HuH-7 (cell line): ENCODE results near the gene RELCH.

Experiments used
- DNase-seq: peaks from one replicate; pipeline ENCODE4 v3.0.0; 2011; ENCODE audit warnings: low spot score

RELCH gene

DNA sequence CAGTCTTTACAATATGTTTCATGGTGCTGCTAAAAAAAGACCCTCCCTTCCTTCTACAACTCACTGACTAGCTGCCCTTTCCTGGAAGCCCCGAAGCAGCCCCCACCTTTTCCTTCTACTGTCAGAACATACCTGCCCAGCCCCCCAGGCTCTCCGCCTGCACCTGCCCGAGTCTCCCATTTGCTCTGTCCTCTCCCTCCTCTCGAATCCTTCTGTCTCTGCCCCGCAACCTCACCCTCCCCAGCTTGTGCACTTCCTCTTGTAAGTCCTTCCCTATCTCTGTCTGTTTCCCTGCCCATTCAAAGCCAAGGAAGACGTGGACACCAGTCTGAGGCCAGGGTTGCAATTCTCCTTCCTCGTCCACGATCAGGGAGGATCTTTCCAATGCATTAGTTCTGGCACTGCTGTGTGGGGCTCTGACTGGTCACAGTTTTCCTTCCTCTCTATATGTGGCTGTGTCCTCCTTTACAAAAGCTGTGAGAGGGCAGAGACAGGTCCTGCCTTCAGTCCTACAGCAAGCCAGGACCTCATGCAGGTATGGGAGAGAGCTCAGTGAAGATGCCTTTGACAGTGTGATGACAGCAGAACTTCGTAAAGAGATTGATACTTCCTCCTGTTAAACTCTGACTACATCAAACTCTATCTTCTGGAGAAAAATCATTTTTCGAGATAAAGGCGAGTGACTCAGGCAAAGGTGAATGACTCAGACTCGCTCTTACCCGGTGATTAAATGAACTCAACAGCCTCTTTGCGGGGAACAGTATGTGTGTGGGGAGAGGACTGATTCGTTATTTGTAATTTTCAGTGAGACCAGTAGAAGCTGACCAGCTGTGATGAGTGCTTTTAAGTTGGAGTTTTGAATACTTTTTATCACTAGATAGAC is 152.3 kb downstream of the RELCH start:
- no peak for DNase-seq

GRCh38 chr18:62340996-62341395 is 153.9 kb downstream of the RELCH start:
- no peak for DNase-seq

- no peak for DNase-seq
Observed at GRCh38 chr18:62341473-62341872, 154.4 kb downstream of the RELCH start.

DNA sequence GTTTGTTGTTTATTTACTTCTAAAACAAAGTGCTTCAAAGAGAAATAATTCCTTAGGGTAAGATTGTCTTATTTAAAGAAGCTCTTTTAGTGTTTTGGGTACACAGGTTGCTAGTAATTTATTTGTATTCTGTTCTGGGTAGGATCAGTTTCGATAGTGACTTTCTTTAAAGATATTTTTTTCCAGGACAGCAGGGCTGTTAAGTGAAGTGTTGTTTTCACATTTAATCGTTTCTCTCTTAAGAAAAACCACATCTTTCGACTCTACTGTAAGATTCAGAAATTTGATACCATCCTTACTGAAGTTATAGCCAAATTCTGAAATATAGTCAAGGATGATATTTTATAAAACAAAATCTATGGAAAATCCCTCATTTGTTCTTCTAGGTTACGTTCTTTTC is 155.8 kb downstream of the RELCH start:
- DNase-seq = no peak

DNA sequence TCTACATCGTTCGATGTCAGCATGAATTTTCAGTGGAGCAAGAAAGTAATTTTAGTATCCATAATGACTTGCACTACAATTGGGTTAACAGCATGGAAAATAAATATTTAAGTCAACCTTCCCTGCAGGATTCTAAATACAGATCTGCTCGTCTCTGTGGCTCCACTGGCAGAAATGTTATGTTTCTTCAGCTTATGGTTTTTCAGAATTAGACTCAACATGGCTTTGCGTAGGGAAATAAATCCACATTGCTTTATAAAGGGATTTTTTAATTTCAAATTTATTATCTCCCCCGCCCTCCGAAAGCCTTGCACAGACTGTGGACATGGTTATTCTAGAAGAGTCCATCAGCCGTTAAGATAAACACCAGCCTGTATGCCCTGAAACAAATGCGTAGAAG is 156.3 kb downstream of the RELCH start:
- no peak for DNase-seq

DNA sequence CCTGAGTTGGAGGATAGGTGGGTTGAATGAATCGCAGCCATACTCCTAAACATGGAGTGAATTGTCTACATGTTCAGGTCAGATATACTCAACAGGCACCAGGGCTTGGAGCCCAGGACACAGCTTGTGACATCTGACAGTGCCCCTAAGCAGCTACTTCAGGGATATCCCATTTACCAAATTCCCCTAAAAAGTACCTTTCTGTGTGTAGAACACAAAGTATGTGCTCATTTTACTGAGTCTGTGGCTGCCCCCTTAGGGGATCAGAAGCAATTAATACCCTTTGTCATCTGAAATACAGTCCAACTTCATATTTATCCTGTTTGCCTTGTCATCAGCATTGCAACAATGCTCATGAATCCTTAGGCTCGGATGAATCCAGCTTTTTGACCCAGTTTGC is 158.9 kb downstream of the RELCH start:
- no peak for DNase-seq

DNA sequence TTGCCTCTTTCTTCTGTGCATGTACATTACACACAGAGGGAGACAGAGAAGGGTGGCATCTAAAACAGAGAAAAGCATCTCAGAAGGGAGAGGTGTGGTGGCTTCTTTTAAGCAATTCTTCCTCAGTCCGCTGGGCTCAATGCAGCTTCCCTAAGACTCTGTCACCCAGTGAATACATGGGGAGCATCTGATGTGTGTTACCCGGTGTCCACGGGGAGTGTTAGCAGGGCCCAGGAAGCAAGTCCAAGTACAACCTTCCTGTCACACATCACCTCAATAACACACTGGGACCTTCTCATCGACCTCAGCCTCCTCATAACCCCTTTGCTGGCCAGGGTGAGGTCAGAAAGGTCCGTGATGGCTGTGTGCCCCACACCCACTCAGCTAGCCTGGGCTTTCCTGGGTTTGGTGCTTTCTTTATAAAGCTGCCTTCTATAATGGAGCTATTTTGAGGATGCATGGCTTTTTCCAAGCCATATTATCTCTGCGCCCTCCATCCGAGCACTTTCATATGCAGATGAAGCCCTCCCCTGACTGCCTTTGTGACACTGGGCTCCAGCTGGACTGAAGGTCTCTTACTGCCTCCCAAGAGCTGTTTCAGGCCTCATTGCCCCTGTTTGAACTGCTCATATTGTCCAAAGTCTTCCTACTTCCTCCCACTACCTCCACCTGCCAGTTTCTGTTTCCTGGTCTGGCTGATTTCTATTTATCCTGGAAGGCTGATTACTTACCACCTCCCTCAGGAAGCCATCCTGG is 159.5 kb downstream of the RELCH start:
- no peak for DNase-seq

DNA sequence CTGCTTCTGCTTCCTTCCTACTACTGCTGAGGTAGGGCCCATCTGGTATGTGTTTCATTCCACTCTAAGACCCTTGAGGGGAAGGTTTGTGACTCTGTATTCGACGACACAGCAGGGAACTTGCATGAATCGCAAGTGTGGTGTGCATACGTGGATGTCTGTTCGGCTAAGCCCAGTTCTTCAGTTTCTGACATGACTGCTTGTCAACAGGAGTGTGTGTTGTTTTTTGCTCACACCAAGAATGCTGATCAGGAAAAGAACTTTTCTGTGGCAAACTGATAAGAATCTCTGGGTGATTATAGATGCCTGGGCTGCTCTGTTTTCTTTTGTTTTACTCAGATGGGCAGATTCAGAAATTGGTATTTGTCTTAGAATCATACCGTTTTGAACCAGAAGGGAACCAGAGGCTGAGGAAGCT is 160.0 kb downstream of the RELCH start:
- DNase-seq = no peak

DNA sequence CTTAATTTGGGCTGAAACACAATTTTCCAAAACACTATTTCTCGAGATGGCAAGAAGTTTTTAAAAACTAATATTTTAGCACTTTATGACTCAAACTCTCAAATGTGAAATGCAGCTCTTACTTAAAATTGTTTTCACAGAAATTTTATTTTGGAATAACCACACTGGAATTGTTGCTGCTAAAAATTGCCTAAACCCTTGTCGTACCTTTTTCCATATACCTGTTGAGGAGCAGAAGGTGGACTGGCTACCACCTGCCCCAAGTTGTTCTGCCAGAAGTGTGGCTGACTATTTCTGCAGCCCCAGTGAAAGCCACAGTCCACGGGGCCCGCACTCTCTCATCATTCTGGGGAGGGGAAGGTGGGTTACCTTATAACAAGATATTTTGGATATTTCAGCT is 161.4 kb downstream of the RELCH start:
- DNase-seq = no peak

DNA sequence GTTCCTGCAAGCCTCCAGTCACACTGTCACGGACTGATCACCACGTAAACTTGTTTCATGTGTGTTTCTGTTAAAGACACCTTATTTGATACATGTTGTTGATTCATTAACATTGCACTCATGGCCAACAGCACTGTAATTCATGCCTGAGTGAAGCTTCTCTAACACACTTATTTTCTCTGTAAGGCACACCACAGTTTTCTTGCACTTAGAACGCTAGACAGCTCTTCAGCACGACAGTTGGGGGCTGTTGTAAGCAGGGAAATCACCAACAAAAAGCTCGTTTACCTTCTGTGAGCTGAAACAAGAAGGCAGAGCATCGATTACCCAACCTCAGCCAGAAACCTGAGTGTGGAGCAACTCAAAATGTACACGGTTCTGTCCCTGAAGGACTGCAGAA is 166.1 kb downstream of the RELCH start:
- no peak for DNase-seq

DNA sequence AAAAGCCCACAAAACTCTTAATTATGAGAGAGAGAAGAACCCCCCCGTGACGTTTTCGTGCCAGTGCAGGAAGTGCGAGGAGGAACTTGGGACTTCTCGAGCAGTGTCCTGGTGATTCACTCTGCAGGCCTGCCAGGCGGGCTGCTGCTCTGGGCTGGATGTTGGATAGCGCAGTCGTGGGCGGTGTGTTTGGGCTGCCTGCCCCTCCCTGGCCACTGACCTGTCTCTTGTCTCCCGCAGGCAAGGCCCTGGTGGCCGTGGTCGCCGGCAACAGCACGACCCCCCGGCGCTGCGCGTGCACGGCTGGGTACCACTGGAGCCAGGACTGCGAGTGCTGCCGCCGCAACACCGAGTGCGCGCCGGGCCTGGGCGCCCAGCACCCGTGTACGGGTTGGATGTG is 167.1 kb downstream of the RELCH start:
- no peak for DNase-seq

DNA sequence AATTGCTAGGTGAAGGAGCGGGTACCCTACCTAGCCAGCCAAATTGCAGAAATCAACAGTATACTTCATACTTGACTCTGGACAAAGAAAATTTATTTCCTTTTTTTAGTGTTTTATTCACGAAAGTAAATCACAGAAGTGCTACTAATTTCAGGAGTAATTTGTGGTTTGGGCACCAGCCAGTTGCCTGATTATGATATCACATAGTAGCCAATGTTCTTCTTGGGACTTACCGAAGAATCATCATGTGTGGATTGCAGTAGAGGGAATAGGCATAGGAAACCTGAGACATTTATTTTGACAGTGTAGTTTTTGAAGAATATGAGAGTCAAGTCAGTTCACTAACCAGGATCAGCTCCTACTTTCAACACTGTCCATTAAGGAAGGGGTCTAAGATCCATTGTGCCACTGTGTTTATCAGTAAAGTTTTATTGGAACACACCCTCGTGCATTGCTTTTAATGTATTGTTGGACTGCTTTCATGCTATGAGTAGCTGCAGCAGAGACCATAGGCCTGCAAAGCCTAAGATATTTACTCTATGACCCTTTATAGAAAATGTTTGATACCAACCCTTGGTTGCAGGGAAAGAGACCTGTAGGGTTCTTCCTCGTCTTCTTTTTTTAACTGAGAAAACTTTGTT is 170.1 kb downstream of the RELCH start:
- DNase-seq = no peak
